Fibroblast of mammary gland (primary cell): Measurements from ENCODE around the gene PCSK6.

Experiments used
- DNase-seq: peaks from one replicate; pipeline ENCODE4 v3.0.0-alpha.2; 2010; ENCODE audit warnings: low read depth
- H3K4me3 ChIP-seq: 2 replicates; pipeline ENCODE4 v1.5.1; 2011; ENCODE audit warnings: low read depth, mild to moderate bottlenecking, low read length, moderate library complexity; ENCODE audit not compliant: control insufficient read depth
- TF ChIP-seq, protein P1 (sequence below): conservative IDR thresholded peaks from 2 replicates; pipeline ENCODE4 v1.5.1; 2011; ENCODE audit warnings: low read depth, low read length, inconsistent platforms; ENCODE audit not compliant: control insufficient read depth, insufficient read depth

Gene PCSK6

DNA sequence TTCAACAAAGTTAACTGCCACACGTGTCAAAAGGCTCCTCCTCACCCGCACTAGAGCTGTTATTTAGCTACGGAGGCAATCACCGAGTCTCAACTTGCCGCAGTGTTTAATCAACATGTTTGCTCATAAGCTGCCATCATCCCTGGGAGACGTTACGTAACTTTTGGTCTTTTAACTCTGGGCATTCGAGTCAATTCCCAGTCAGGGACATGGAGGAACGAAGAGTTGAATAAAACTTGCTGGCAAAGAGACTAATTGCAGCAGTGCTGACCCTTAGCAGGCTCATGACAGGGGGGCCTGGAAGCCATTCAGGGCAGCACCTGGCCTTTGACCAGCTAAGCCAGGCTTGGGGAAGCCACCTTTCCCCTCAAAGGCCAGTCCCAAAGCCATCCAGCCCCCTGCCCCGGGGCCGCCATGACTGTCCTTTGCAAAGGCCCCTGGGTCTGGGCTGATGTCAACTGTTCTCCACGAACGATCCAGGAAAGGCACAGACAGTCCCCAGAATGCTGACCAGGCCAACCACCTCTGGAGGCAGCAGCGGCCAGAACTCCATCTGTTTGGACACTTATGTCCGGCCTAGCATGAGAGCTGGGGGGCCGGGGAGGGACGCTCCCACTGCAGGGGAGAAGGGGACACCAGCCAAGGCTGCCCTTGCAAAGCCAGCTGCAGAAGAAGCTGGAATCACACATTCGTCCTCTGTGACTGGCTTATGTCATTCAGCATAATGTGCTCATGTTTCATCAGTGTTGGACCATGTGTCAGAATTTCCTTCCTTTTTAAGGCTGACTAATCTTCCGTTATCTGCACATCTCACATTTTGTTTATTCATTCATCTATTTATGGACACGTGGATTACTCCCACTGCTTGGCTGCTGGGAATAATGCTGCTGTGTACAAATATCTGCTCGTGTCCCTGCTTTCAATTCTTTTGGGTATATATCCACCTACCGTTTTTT lies 43.7 kb downstream of the PCSK6 start:
- H3K4me3 ChIP-seq, result no peak overlapping the region
- TF ChIP-seq, protein P1, sequence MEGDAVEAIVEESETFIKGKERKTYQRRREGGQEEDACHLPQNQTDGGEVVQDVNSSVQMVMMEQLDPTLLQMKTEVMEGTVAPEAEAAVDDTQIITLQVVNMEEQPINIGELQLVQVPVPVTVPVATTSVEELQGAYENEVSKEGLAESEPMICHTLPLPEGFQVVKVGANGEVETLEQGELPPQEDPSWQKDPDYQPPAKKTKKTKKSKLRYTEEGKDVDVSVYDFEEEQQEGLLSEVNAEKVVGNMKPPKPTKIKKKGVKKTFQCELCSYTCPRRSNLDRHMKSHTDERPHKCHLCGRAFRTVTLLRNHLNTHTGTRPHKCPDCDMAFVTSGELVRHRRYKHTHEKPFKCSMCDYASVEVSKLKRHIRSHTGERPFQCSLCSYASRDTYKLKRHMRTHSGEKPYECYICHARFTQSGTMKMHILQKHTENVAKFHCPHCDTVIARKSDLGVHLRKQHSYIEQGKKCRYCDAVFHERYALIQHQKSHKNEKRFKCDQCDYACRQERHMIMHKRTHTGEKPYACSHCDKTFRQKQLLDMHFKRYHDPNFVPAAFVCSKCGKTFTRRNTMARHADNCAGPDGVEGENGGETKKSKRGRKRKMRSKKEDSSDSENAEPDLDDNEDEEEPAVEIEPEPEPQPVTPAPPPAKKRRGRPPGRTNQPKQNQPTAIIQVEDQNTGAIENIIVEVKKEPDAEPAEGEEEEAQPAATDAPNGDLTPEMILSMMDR, result no peak
- peak; percentile 68 for DNase-seq

DNA sequence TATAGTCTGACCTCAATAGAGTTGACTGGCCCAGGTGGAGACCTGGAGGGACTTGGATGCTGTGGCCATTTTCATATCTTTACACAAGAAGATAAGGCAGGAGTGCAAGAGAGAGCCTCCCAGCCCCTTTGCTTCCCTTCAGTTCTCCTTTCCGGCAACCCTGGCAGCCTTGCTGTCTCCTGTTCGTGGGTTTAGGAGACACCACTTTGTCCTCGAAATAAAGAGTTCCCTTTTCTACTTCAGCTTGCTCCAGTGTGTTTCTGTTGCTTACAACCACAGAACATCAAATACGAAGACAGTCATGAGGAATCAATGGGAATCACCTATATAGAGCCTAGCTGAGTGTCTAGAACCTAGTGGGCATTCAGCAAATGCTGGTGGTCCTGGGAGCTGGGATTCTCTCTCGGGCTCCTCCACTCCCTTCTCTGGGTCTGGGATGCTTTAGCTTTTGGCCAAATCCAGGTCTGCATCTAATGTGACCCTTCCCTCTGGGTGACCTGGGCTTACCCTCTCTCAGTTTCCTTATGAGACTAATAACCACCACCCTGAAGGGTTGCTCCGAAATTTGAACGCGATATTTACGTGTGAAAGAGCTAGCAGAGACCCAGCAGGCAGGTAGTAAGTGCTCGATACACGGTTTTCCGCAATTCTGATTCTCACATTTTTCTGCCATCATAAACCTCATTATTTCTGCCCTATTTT lies 44.5 kb downstream of the PCSK6 start:
- TF ChIP-seq, protein P1, result no peak
- H3K4me3 ChIP-seq, result no peak overlapping the region
- no peak for DNase-seq

DNA sequence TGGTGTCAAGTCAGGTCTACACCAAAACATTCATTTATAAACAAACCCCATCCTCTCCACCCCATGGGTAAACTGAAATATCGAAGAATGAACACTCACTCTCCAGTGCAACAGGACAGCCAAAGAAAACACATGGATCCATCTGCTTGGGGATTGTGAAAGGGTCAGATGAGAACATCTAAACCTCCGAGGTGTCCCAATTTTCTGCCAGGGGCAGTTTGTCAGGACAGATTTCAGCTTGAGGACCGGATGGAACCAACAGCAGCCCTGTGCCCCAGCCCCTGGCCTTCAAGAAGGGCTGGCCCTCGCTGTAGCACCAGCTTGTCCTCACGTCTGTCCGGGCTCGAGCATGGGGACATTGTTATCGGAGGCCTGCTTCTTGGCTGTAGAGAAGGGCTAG lies 45.5 kb downstream of the PCSK6 start:
- TF ChIP-seq, protein P1, result no peak
- H3K4me3 ChIP-seq, result no peak overlapping the region
- DNase-seq, result no peak

DNA sequence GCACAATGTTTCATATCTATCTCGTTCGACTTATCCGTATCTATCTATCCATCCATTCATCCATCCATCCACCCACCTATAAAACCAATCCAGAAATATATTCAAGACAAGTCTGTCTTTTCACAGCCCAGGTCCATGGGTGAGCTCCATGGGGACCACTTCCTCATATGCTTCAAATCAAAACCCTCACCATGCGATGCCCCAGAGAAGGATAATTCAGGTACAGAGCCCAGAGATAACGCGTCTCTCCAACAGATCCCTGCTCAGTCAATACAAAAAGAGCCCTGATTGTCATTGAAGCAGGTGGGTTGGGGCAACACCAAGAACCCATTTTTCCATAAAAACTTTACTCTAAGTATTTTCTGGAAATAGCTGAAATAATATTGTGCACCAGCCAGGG lies 47.2 kb downstream of the PCSK6 start:
- TF ChIP-seq, protein P1, result no peak
- H3K4me3 ChIP-seq, result no peak overlapping the region
- no peak for DNase-seq

DNA sequence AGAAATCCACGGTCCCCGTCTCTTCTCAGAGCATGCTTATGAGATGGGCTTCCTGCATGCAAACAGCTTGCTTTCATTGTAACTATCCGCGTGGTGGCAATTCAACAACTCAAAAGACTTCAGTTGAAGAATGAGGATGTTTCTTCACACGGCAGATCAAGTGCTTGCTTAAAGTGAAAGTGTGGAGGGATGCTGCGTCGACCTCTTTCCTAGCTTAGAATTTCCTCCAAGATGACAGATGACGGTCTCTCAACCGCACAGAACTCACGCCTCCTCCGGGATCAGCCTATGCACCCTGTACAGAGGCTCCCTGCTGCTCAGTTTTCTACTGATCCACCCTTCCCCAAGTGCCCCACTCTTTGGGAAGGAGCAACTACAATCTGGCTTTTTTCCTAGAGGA lies 47.8 kb downstream of the PCSK6 start:
- no peak overlapping the region for H3K4me3 ChIP-seq
- TF ChIP-seq, protein P1, result no peak
- DNase-seq, result no peak

DNA sequence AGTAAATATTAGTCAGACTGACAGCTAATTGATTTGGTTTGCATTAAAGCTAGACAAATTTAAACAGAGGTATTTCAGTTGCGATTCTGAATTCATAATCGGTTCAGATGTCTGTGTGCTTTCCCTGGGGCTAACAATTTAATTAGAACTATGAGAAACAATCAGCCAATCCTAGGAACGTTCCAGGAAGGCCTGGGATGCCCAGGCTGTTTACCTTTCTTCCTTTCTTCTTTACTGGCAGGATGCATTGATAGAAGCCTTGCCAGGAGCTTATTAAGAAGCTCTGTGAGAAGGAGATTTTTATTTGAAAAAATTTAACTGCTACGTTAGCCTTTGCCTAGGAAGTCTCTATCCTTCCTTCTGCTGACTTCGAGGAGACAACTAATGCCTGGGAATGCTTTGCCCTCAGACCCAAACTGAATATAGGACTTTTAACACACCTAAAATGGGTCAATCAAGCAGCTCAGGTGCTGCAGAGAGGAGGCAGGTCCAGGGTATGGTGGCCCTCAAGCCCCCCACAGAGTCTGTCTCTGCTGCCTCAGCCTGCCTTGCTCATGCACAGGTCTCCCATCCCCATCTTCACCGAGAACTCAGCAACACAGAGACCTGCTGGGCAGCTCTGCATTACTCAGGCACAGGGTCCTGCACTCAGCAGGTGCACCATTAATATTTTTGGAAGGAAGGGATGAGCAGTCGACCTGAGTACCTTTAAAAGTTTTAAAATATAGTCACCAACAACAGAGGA lies 48.5 kb downstream of the PCSK6 start:
- DNase-seq, result no peak
- H3K4me3 ChIP-seq, result no peak overlapping the region
- TF ChIP-seq, protein P1, result no peak
